Left ventricle myocardium inferior (tissue), 1 donor: ENCODE measurements around the gene CRELD1. TPM values are rescaled to one million over a fixed set of nuclear protein-coding genes. Genes with fewer than 3 reads are reported as not detected.
"Not testable (repeated sequence)": the region's sequence is repeated elsewhere in the genome, so short reads cannot be mapped to it uniquely, and the experiment has no call there.

Experiments
- DNase-seq: peaks from one replicate; pipeline ENCODE4 v3.0.0-alpha.2; 2020
- H3K27ac ChIP-seq: fragments of 200-600 bp; replicated peaks from 2 replicates; pipeline ENCODE4 v1.8.0; 2021
- H3K27me3 ChIP-seq: fragments of 200-600 bp; 2 replicates; pipeline ENCODE4 v1.8.0; 2021; ENCODE audit warnings: low read depth
- H3K36me3 ChIP-seq: fragments of 200-600 bp; 2 replicates; pipeline ENCODE4 v1.8.0; 2021
- H3K4me1 ChIP-seq: fragments of 200-600 bp; 2 replicates; pipeline ENCODE4 v1.8.0; 2021
- H3K4me3 ChIP-seq: fragments of 200-600 bp; 2 replicates; pipeline ENCODE4 v1.8.0; 2021; ENCODE audit warnings: mild to moderate bottlenecking, moderate library complexity
- H3K9me3 ChIP-seq: fragments of 200-600 bp; replicated peaks from 2 replicates; pipeline ENCODE4 v1.8.0; 2021
- intact Hi-C: fragments of 100-400 bp; cut with micrococcal nuclease; formaldehyde crosslinking; loops from one replicate; pipeline ENCODE4 v1.11.0; 2022
- total RNA-seq: library from RNA; stranded (reverse); fragmentation: NEBNext Ultra II Directional; extraction: Animal tissue kit (Norgen Biotek cat#: 25700); gene quantifications from one replicate; pipeline ENCODE4 v1.2.1, GENCODE V29; 2021
- TF ChIP-seq, protein P1 (sequence below): fragments of 200-600 bp; IDR thresholded peaks from 2 replicates; pipeline ENCODE4 v1.8.0; 2021; ENCODE audit warnings: antibody characterized with exemption, mild to moderate bottlenecking, borderline replicate concordance
- donor health status: DM: no; HTN: yes; CAD: no; lungs with severe emphysema.

The CRELD1 gene
- total RNA-seq, 1 donor from 2014 or later: 72.3 TPM

DNA sequence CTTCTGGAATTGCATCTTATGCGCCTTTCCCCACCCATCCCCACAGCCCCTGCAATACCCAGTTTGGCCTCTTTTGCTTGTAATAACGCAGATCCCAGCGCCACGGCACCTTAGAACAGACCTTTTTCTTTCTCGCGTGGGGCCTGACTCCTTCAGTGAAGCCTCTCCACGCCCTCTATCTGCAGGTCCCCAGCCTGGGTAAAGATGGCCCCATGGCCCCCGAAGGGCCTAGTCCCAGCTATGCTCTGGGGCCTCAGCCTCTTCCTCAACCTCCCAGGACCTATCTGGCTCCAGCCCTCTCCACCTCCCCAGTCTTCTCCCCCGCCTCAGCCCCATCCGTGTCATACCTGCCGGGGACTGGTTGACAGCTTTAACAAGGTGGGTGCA is 594 bp downstream of the CRELD1 start:
- Histone ChIP-seq H3K36me3 (peaks cover 37% of the 10 kb centered on the region), H3K27ac (peak overlapping the region; percentile 97), H3K27me3 (no peaks in the 10 kb centered on the region), H3K9me3 (no peaks in the 10 kb centered on the region), H3K4me1 (peaks cover 44% of the 10 kb centered on the region), H3K4me3 (peak overlapping the region; percentile 95)
- peak; percentile 18 for DNase-seq
- intact Hi-C loops: no loop called here
- TF ChIP-seq, protein P1, sequence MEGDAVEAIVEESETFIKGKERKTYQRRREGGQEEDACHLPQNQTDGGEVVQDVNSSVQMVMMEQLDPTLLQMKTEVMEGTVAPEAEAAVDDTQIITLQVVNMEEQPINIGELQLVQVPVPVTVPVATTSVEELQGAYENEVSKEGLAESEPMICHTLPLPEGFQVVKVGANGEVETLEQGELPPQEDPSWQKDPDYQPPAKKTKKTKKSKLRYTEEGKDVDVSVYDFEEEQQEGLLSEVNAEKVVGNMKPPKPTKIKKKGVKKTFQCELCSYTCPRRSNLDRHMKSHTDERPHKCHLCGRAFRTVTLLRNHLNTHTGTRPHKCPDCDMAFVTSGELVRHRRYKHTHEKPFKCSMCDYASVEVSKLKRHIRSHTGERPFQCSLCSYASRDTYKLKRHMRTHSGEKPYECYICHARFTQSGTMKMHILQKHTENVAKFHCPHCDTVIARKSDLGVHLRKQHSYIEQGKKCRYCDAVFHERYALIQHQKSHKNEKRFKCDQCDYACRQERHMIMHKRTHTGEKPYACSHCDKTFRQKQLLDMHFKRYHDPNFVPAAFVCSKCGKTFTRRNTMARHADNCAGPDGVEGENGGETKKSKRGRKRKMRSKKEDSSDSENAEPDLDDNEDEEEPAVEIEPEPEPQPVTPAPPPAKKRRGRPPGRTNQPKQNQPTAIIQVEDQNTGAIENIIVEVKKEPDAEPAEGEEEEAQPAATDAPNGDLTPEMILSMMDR: no peak

GRCh38 chr3:9934993-9935392 is 1.4 kb downstream of the CRELD1 start:
- peaks cover 30% of the 10 kb centered on the region for H3K36me3 ChIP-seq
- intact Hi-C loops: no loop called here
- H3K4me3 ChIP-seq: peak overlapping the region; percentile 95
- H3K4me1 ChIP-seq: peaks cover 44% of the 10 kb centered on the region
- no peak for DNase-seq
- TF ChIP-seq, protein P1: no peak
- no peak overlapping the region for H3K27ac ChIP-seq
- no peaks in the 10 kb centered on the region for H3K9me3 ChIP-seq
- no peaks in the 10 kb centered on the region for H3K27me3 ChIP-seq

- Histone ChIP-seq H3K36me3 (peaks cover 28% of the 10 kb centered on the region), H3K4me3 (no peak overlapping the region), H3K27me3 (no peaks in the 10 kb centered on the region), H3K4me1 (peaks cover 44% of the 10 kb centered on the region), H3K9me3 (no peaks in the 10 kb centered on the region), H3K27ac (no peak overlapping the region)
- TF ChIP-seq, protein P1: no peak
- intact Hi-C loops: no loop called here
- DNase-seq: no peak
Observed at GRCh38 chr3:9935966-9936510, 2.4 kb downstream of the CRELD1 start.

DNA sequence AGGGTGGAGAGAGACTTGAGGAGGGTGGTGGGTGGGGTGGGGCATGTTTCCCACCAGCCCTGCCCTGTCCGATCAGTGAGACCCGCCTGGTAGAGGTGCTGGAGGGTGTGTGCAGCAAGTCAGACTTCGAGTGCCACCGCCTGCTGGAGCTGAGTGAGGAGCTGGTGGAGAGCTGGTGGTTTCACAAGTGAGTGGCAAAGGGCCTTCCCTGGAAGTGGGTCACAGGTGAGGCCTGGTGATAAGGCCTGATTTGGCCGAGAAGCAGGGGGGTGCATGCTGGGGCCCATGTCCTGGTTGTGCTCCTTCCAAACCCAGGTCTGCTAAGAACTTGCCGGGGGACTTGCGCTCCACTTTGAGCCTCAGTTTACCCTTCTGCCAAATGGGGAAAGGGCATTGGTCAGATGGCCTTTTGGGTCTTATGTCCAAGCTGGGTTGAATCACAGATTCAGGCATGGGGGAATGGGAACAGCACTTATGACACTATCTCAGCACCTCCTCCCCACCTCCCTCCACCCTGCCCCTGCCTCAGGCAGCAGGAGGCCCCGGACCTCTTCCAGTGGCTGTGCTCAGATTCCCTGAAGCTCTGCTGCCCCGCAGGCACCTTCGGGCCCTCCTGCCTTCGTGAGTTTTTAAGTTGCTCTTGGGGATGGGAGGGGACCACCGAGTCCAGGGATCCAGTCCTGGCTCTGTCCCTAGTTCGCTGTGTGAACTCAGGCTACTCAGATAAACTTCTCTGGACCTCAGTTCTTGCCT is 4.0 kb downstream of the CRELD1 start:
- no peak for DNase-seq
- intact Hi-C loops: no loop called here
- H3K4me3 ChIP-seq: no peak overlapping the region
- H3K4me1 ChIP-seq: peaks cover 34% of the 10 kb centered on the region
- no peak overlapping the region for H3K27ac ChIP-seq
- peaks cover 41% of the 10 kb centered on the region for H3K36me3 ChIP-seq
- no peaks in the 10 kb centered on the region for H3K9me3 ChIP-seq
- TF ChIP-seq, protein P1: no peak
- H3K27me3 ChIP-seq: no peaks in the 10 kb centered on the region

GRCh38 chr3:9938966-9939365 is 5.3 kb downstream of the CRELD1 start:
- Histone ChIP-seq H3K36me3 (peaks cover 53% of the 10 kb centered on the region), H3K27ac (no peak overlapping the region), H3K4me1 (peaks cover 24% of the 10 kb centered on the region), H3K4me3 (no peak overlapping the region), H3K27me3 (no peaks in the 10 kb centered on the region), H3K9me3 (no peaks in the 10 kb centered on the region)
- TF ChIP-seq, protein P1: no peak
- no peak for DNase-seq
- intact Hi-C loops: no loop called here

- intact Hi-C loops, H3K27me3 ChIP-seq, H3K27ac ChIP-seq, H3K4me3 ChIP-seq, H3K9me3 ChIP-seq, DNase-seq: not testable (repeated sequence)
- H3K36me3 ChIP-seq: peaks cover 58% of the 10 kb centered on the region
- H3K4me1 ChIP-seq: peaks cover 14% of the 10 kb centered on the region
Observed at GRCh38 chr3:9939906-9940305, 6.3 kb downstream of the CRELD1 start.
